ENCODE data around the gene SRGAP3.

DNA sequence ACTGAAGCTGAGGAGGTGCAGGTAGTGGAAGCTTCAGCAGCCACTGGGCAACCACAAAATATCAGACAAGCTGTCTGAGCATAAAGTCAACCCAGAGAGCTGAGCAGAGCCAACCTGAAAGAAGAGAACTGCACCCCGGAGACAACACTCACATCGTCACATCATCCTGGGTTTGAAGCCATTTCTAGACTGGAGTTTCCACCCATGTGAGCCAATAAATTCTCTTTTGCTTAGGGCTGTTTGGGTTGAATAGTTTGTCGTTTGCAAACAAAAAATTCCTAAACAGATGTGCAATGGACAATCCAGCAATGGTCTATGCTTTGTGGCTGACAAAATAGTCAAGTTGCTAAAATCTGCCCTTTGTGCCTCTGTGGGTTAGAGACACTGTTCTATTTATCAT is 270.9 kb downstream of the SRGAP3 start:
- TF ChIP-seq POLR2A (IDR thresholded peaks at IDR 0.05; ENCODE audit: low read depth, low read length): no peak
- no peak for TF ChIP-seq TAF1 (IDR thresholded peaks at IDR 0.05; ENCODE audit: borderline replicate concordance, low read depth, low read length)
- TF ChIP-seq POLR2AphosphoS5 (IDR thresholded peaks at IDR 0.05; ENCODE audit: low read depth, low read length): no peak
